GM19193 (cell line): ENCODE data around the gene CCDC102A.

Experiments used
- POLR2A ChIP-seq: IDR thresholded peaks from 4 replicates; pipeline ENCODE4 v1.6.1; 2011; ENCODE audit not compliant: insufficient read depth, insufficient read length; ENCODE audit errors: extremely low read depth

The CCDC102A gene

DNA sequence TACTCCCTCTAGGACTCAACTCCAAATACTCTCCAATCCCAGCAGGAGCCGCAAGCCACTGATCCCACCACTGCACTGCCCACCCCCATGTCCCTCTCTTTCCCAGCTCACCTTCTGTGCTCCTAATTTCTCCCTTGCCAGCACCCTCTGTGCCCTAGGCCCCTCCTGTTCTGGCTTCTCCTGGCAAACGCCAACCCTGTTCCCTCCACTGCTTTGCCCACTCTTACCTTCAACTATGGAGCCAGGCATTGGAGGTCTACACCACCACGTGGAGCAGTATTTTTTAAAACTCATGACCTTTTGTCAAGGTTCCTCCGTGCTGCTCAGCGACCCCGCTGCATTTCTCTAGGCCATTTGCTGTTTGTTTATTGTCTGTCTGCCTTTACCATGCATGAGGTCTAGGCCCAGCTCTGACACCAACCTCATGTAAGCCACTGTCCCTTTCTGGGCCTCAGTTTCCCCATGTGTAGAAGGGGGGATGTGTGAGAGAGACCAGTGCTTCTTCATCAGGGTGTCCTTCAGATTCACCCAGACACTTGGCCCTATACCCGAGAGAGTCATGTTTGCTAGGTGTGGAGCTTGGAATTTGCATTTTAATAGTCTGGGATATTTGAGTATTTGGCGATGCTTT is 4.6 kb downstream of the CCDC102A start:
- TF ChIP-seq POLR2A, result no peak

DNA sequence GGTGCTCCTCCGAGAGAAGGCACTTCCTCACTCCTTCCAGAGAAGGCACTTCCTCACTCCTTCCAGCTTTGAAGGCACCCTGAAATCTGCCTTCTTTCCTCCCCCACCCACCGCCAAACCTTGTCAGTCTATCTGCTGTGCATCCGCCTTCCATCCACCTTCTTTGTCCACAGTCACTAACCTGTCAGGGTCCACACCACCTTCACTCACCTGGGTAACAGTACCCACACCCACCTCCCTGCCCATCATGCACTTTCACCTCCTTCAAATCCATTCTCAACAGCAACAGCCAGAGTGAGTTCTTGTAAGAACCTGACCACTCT is 5.2 kb downstream of the CCDC102A start:
- TF ChIP-seq POLR2A, result no peak

DNA sequence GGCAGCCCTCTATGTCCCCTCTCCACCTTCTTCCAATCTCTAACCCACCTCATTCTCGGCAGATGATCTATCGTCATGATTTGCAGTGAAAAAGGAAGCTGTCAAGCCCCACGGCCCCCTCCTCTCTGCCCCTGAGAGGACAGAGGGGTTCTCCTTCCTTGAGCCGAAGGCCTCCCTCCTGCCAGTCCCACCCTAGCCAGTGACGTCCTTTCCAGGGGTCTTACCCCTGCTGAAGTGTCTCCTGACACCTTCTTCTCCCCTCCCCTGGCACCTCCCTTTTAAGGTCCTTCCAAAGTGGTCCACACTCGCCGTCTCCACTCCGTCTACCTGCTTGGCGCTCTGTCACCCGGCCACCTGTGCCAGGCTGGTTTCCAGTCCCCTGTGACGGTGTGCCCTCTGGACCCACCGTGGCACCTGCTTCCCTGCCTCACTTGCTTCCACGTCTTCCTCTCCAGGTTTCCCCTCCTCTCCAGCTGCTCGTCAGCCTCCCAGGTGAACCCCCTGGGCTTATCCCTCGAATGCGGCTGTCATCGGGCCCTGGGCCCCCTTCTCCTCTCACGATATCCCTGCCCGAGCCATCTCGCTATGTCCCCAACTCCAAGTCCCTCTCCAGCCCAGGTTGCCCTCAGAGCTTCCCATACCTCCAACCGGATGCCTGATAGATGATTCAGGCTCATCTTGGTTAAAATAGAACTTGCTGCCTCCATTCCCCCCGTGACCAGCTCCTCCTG is 5.7 kb downstream of the CCDC102A start:
- no peak for TF ChIP-seq POLR2A

DNA sequence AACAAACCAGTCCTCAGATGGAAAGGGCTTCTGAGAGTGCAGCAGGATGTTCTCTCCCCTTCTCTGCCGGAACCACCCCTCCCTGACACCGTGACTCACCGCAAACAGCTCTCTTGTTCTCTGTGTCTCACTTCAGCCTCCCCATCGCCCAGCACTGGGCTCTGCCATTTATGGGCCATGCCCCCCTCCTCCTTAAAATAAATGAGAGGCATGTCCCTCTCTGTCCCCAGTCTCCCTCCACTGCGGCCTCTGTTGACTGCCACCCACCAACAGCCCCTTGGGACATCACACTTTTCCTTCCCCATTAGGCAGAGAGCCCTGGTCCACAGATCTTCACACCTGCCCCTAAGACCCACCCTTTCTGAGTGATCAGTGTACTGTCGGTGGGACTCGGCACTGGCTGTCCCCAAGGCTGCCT is 6.3 kb downstream of the CCDC102A start:
- no peak for TF ChIP-seq POLR2A

DNA sequence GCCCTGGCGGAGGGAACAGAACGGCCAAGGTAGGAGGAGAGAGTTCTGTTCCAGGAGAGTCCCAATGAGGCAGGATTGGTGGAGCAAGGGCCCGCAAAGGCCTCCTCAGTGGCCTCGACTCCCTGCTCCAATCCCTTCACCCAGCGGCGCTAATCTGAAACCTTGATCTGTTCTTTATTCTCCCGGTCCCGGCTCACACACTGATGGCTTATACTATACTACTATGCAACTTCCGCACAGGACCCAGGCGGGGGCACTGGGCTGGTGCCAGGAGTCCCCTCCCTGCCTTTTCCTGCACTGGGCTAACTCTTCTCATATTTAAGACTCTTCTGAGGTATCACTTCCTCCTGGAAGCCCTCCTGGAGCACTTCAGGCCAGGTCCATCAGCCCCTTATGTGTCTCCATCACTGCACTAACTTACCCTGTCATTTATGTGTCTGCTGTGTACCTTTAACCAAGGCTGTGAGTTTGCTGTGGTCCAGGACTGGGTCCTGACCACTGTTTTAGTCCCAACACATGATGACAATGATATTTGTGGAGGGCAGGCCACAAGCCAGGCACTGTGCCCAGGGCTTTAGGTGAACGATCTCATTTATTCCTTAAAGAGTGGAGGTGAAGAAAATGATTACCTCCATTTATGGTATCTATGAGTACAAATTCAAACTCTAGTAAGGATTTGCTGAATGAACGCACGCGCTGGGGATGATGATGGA is 6.8 kb downstream of the CCDC102A start:
- TF ChIP-seq POLR2A, result no peak

DNA sequence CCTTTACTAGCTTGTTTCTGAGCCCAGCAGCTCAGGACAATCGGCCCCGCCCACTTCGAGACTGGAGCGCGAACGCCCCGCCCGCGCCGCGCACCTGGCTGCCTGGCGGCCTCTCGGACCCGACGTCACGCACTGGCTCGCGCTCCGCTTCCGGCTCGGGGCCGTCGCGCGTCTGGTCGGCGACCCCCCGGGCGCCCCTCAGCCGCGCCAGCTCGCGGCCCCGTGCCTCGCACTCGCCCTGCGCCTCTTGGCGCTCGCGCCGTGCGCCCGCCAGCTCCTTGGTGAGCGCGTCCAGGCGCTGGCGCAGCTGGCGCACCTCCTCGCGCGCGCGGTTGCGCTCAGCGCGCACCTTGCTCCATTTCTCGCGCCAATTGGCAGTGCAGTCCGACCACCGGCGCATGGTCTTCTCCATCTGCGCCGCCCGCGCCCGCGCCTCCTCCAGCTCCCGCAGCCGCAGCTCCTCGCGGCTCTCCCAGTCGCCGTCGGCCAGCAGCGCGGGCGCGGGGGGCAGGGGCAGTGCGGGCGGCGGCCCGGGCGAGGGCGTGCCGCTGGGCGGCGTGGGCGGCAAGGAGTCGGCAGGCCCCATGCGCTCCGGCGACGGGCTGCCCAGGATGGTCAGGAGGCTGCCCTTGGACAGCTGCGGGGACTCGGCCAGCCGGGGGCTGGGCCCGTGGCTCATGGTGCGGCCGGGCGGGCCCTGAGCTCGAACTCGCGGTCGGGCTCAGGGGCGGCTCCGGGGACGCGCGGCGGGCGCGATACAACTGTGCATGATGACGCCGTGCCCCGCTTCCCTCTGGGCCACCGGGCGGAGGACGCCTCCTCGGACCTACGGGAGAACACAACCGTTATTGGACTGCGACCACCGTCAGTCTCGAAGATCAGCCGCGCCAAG is 7.6 kb downstream of the CCDC102A start:
- no peak for TF ChIP-seq POLR2A

DNA sequence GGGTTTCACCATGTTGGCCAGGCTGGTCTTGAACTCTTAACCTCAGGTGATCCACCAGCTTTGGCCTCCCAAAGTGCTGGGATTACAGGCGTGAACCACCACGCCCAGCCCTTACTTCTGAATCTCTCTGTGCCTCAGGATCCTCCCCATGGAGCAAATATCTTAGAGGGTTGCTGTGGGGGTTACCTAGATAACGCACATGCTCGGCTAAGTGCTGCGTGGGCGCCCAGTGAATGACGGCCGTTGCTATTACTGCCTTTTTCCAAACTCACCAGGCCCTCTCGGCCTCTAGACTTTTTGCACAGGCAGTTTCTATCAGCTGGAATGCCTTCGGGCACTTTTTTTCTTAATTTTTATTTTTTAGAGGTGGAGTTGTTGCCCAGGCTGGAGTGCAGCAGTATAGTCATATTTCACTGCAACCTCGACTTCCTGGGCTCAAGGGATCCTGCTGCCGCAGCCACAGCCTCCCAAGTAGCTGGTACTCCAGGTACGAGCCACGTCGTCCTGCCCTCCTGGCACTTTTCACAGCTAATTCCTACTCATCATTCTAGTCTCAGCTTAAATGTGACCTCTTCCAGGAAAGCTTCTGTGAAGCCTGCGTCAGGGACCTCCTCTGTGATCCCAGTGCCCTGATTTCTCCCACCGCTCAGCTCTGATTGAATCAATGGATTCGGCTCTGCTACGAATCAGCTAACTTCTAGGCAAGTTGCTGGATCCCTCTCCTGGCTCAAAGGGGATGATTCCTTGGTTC is 8.6 kb downstream of the CCDC102A start:
- no peak for TF ChIP-seq POLR2A

DNA sequence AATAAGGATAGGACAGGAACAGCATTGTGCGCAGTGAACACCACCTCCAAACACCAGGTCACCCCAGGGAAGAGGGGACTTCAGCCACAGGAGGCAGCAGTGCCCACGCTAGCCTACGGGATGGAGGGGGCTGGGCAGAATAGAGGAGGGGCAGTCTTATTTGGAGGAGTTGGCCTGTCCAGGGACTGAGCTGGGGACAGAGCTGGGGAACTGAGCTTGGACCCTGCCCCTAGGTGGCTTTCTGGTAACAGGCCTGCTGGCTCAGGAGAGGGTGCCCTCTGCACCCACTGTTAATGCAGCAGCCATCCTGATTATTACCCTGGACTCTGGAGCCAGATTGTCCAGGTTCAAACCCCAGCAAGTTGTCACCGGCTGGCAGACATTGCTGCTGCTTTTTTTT is 9.3 kb downstream of the CCDC102A start:
- TF ChIP-seq POLR2A, result no peak

DNA sequence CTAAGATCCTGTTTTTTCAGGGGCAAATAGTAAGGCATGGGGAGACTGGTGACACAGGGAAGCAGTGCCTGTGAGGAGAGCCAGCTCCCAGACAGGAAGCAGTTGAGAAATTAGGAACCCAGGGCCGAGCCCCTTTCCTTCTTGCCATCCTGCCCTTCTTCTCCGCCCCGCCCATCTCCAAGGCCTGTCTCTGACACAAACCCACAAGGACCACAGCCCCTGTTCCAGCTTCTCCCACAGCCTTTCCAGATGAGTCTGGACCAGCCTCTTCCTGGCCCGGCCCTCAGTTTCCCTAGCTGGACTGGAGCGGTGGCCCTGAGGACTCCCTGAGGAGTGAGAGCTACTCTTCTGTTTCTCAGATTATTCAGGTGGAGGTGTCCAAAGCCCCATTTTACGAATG is 9.9 kb downstream of the CCDC102A start:
- no peak for TF ChIP-seq POLR2A

DNA sequence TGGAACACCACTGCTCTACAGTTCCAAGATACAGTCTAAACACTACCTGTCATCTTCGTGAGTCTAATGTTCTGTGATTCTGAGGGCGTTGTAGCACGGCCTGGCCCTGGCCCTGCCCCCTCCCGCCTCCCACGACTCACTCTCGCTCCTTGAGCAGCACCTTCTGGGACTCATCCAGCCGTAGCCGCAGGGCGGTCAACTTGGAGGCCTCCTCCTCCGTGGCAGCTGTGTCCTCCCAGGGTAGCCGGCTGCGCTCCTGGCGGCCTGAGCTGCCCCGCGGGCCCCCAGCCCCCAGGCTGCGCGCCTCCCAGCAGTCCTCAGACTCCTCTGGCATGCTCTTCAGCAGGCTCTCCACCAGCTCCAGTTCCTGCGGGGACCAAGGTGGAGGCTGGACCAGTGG is 10.6 kb downstream of the CCDC102A start:
- no peak for TF ChIP-seq POLR2A

DNA sequence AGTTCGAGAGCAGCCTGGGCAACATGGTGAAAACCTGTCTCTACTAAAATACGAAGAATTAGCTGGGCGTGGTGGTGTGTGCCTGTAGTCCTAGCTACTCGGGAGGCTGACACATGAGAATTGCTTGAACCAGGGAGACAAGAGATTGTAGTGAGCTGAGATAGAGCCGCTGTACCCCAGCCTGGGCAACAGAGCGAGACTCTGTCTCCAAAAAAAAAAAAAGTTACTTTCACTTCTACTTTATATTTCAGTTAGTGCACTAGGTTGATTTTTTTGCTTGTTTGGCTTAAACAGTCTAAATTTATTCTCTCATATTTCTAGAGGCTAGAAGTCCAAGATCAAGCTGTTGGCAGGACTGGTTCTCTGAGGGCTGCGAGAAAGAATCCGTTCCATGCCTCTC is 13.4 kb downstream of the CCDC102A start:
- TF ChIP-seq POLR2A, result no peak

DNA sequence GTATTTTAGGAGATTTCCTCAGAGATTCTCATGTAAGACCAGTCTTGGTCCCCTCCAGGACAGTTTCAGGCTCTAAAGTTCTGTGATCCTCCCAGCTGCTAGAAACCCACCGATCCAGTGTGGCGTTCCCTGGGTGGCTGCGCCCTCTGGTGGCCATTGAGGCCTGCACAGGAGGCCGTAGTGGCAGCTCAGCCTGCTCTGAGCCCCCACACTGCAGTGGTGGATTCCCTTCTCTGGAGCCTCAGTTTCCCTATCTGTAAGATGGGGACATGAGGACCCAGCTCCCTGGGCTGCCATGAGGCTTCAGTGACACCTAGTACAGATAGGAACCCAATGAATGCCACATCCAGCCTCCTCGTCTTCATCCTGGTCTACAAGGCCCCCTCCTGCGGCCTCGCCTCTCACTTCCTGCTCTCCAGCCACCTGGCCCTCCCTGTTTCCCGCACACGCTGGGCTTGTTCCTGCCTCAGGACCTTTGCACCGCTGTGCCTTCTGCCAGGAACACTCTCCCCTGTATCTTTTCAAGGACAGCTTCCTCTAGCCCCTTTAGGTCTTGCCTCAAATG is 16.5 kb downstream of the CCDC102A start:
- no peak for TF ChIP-seq POLR2A

DNA sequence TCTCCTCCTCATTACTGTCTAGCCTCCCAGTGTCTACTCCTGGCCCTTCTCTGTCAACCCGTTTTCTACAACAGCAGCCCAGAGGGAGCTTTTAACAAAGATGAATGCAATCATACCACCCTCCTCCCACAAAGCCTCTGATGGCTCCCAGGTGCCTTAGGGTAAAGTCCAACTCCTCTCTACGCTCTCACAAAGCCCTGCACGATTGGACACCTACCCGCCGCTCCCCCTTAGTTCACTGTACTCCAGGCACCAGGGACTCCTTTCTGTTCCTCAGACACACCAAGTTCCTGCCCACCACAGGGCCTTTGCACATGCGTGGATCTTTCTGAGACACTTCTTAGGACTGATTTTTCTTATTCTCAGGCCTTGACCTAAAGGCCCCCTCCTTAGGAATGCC is 17.4 kb downstream of the CCDC102A start:
- no peak for TF ChIP-seq POLR2A

DNA sequence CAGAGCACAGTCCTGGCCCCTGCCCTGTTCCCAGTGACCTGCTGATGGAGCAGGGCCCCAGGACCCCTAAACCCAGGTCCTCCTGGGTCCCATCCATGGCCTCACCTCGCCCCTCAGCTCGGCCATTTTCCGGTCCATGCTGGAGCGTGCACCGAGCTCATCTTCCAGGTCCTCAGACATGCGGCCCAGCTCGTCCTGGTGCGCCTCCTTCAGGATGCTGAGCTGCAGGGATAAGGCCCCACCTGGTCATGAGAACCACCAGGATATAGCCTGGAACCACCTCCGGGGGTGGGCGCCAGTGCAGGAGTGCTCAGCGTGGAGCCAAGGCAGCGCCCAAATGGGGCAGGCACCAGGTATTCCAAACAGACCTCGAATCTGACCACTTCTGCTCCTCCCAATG is 17.9 kb downstream of the CCDC102A start:
- no peak for TF ChIP-seq POLR2A

DNA sequence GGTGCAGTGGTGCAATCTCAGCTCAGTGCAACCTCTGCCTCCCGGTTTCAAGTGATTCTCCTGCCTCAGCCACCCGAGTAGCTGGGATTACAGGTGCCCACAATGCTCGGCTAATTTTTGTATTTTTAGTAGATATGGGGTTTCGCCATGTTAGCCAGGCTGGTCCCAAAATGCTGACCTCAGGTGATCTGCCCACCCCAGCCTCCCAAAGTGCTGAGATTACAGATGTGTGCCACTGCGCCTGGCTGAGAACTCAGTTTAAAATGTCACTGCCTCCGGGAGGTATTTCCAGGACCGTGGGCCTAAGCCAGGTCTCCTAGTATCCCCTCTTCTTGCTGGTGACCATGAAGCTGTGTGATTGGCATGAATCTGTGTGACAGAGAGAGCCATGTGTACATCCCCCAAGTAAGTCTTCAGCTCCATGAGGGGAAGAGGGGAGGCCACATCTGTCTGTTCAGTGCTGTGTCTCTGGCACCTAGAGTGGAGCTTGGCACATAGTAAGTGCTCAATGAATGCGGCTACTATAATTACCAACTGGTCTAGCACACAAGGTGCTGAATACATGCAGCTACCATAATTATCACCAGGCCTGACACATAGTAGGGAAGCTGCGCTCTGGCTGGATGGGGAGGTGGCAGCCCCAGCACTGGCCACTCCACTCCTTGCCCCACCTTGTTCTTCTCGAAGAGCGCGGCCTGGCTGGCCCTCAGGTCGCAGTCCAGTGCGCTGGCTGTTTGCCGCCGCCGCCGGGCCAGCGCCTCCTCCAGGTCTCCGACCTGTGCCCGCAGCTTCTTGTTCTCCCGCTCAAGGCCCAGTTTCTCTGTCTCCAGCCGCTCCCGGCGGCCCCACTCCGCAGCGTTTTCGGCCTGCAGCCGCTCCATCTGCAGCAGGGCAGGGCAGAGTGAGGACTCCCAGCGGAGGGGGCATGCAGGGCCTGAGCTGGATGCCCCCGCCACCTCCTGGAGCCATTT is 18.7 kb downstream of the CCDC102A start:
- TF ChIP-seq POLR2A, result no peak
